ENCODE measurements around the gene CYBC1.

Gene CYBC1

GRCh38 chr17:82458179-82458884, 7.8 kb upstream of the CYBC1 start, which contains the start of gene NARF (continued):
- TF ChIP-seq ZNF266 (tag by site-specific recombination; IDR thresholded peaks at IDR 0.05; ENCODE audit: low read depth) (no peak), BCL11A (tag by site-specific recombination; IDR thresholded peaks at IDR 0.05; ENCODE audit: low read depth) (no peak), SP2 (tag by site-specific recombination; IDR thresholded peaks at IDR 0.05) (peak; percentile 99), ZNF530 (tag by site-specific recombination; IDR thresholded peaks at IDR 0.05; ENCODE audit: low read depth) (no peak), ZIC2 (tag by site-specific recombination; IDR thresholded peaks at IDR 0.05) (peak; percentile 73), ZNF488 (tag by site-specific recombination; IDR thresholded peaks at IDR 0.05) (no peak), KLF1 (tag by site-specific recombination; IDR thresholded peaks at IDR 0.05) (peak; percentile 88), ZBTB1 (tag by site-specific recombination; IDR thresholded peaks at IDR 0.05) (no peak), ZNF335 (tag by site-specific recombination; conservative IDR thresholded peaks at IDR 0.05) (peak; percentile 77), AEBP2 (tag by site-specific recombination; IDR thresholded peaks at IDR 0.05; ENCODE audit: borderline replicate concordance) (no peak), ZNF585B (tag by site-specific recombination; IDR thresholded peaks at IDR 0.05) (no peak), ZNF677 (tag by site-specific recombination; IDR thresholded peaks at IDR 0.05) (peak; percentile 24; the same call in 1 of the 2 replicates), ZBTB8A (tag by site-specific recombination; IDR thresholded peaks at IDR 0.05) (peak; percentile 79), ZNF510 (tag by site-specific recombination; IDR thresholded peaks at IDR 0.05; ENCODE audit: insufficient replicate concordance) (no peak), ZXDB (tag by site-specific recombination; IDR thresholded peaks at IDR 0.05) (peak; percentile 82), ZNF324 (tag by site-specific recombination; IDR thresholded peaks at IDR 0.05) (peak; percentile 40; the same call in 1 of the 2 replicates), ZNF548 (tag by site-specific recombination; IDR thresholded peaks at IDR 0.05) (no peak), ZNF555 (tag by site-specific recombination; conservative IDR thresholded peaks at IDR 0.05) (no peak), ZNF449 (tag by site-specific recombination; IDR thresholded peaks at IDR 0.05) (no peak), ZSCAN4 (tag by site-specific recombination; IDR thresholded peaks at IDR 0.05) (0 out of 2 replicates have a peak, but pooled peaks have one; percentile 13), SP3 (tag by site-specific recombination; IDR thresholded peaks at IDR 0.05) (peak; percentile 94), ZFP41 (tag by site-specific recombination; IDR thresholded peaks at IDR 0.05; ENCODE audit: borderline replicate concordance) (no peak), ZNF529 (tag by site-specific recombination; IDR thresholded peaks at IDR 0.05; ENCODE audit: insufficient replicate concordance) (no peak), REST (tag by site-specific recombination; IDR thresholded peaks at IDR 0.05) (0 out of 2 replicates have a peak, but pooled peaks have one; percentile 37), ZNF596 (tag by site-specific recombination; IDR thresholded peaks at IDR 0.05) (no peak), INSM2 (tag by site-specific recombination; IDR thresholded peaks at IDR 0.05) (peak; percentile 34; the same call in 1 of the 2 replicates), TRIM28 (IDR thresholded peaks at IDR 0.05; ENCODE audit: borderline replicate concordance, low read length) (no peak), ZNF830 (tag by site-specific recombination; IDR thresholded peaks at IDR 0.05; ENCODE audit: low read depth) (no peak), KLF7 (tag by site-specific recombination; IDR thresholded peaks at IDR 0.05; ENCODE audit: borderline replicate concordance) (no peak; the same call in 1 of the 2 replicates), ZNF112 (tag by site-specific recombination; IDR thresholded peaks at IDR 0.05) (no peak)
